ENCODE measurements around the gene CYFIP2. TPM values are rescaled to one million over a fixed set of nuclear protein-coding genes. Genes with fewer than 3 reads are reported as not detected.

The CYFIP2 gene
- total RNA-seq, 1 experiment from 2014 or later = 74.7 TPM

DNA sequence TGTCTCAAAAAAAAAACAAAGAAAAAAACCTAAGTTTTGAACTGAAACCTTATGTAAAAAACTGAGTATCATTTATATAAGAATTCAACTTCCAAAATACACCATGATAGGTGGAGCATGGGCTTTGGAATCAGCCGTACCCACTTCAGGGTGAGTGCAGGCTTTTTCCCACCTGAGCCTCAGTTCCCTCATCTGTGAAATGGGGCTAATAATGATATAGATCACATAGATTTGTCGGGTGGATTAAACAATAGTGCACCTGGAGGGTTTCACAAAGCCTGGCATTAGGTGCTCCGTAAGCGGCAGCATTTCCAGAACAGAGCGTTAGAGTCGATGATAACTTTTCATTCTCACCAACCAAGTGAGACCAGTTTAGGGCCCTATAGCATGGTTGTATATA, 91.9 kb downstream of the CYFIP2 start:
- no peak overlapping the region for H2AK5ac ChIP-seq (ENCODE audit: insufficient read length, low read length)
- H3K9ac ChIP-seq (ENCODE audit: extremely low read depth, insufficient read length, low read length) = no peak overlapping the region
- no peaks in the 10 kb centered on the region for H3K4me1 ChIP-seq (ENCODE audit: insufficient read depth, low read length)
- no peak overlapping the region for H2BK15ac ChIP-seq (ENCODE audit: low read depth, low read length)
- H3K27me3 Mint-ChIP-seq (ENCODE audit: low read depth) = no peaks in the 10 kb centered on the region
- no peak overlapping the region for H3K56ac ChIP-seq (ENCODE audit: insufficient read length, low read depth, low read length)
- H2BK20ac ChIP-seq (ENCODE audit: low read depth, low read length, poor library complexity, severe bottlenecking) = no peak overlapping the region
- TF ChIP-seq, protein P1, sequence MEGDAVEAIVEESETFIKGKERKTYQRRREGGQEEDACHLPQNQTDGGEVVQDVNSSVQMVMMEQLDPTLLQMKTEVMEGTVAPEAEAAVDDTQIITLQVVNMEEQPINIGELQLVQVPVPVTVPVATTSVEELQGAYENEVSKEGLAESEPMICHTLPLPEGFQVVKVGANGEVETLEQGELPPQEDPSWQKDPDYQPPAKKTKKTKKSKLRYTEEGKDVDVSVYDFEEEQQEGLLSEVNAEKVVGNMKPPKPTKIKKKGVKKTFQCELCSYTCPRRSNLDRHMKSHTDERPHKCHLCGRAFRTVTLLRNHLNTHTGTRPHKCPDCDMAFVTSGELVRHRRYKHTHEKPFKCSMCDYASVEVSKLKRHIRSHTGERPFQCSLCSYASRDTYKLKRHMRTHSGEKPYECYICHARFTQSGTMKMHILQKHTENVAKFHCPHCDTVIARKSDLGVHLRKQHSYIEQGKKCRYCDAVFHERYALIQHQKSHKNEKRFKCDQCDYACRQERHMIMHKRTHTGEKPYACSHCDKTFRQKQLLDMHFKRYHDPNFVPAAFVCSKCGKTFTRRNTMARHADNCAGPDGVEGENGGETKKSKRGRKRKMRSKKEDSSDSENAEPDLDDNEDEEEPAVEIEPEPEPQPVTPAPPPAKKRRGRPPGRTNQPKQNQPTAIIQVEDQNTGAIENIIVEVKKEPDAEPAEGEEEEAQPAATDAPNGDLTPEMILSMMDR (conservative IDR thresholded peaks at IDR 0.05) = no peak
- no peak overlapping the region for H4K91ac ChIP-seq (ENCODE audit: insufficient read length, low read depth, low read length)
- no peak overlapping the region for H4K5ac ChIP-seq (ENCODE audit: insufficient read length, low read depth, low read length)
- no peak overlapping the region for H3K4me3 Mint-ChIP-seq
- H3K9me3 Mint-ChIP-seq = no peaks in the 10 kb centered on the region
- no peak overlapping the region for H3K4ac ChIP-seq (ENCODE audit: low read depth, low read length)
- H4K20me1 ChIP-seq (ENCODE audit: control insufficient read depth, insufficient read depth, insufficient read length) = no peaks in the 10 kb centered on the region
- H3K79me2 ChIP-seq (ENCODE audit: insufficient read depth, low read length) = no peaks in the 10 kb centered on the region
- no peak overlapping the region for H3K18ac ChIP-seq (ENCODE audit: insufficient read length, low read depth, low read length)
- H3K23ac ChIP-seq (ENCODE audit: insufficient read length, low read depth, low read length) = no peak overlapping the region
- H3K4me1 Mint-ChIP-seq = peaks cover 2 to 6% of the 10 kb centered on the region in 2 experiments
- no peaks in the 10 kb centered on the region for H3K9me3 ChIP-seq (ENCODE audit: control insufficient read depth, low read depth, low read length)
- H2BK120ac ChIP-seq (ENCODE audit: low read depth, low read length, poor library complexity, severe bottlenecking) = no peak overlapping the region
- H3K4me2 ChIP-seq (ENCODE audit: insufficient read depth, insufficient read length, low read length) = no peak overlapping the region
- no peak overlapping the region for H4K8ac ChIP-seq (replicated peaks; ENCODE audit: insufficient read length, low read depth, low read length)
- H3K79me1 ChIP-seq (ENCODE audit: insufficient read depth, low read depth, low read length, poor library complexity, severe bottlenecking) = no peaks in the 10 kb centered on the region
- peaks cover 3 to 35% (median 23%) of the 10 kb centered on the region in 3 experiments; a peak in 5 of 7 replicates for H3K36me3 Mint-ChIP-seq (ENCODE audit: insufficient read depth in 1 of 3, low read depth in 3 of 3)
- H3K27ac ChIP-seq (ENCODE audit: insufficient read length, low read depth, low read length) = no peak overlapping the region
- no peak overlapping the region for H2AFZ ChIP-seq (ENCODE audit: low read length)
- no peaks in the 10 kb centered on the region for H3K27me3 ChIP-seq (ENCODE audit: insufficient read depth, low read length)
- no peak overlapping the region for H3K27ac Mint-ChIP-seq
- no peak for DNase-seq
- no peaks in the 10 kb centered on the region for H3K23me2 ChIP-seq (ENCODE audit: insufficient read length, low read depth, low read length, poor library complexity, severe bottlenecking)
- no peak overlapping the region for H2BK12ac ChIP-seq (ENCODE audit: insufficient read length, low read depth, low read length)
- no peak overlapping the region for H3T11ph ChIP-seq (ENCODE audit: low read length)
- WGBS (ENCODE audit: extremely low coverage, insufficient read length, low lambda C conversion rate) = no CpG with 5 or more reads among the region's 6 CpGs
- H3K14ac ChIP-seq (ENCODE audit: insufficient read depth, low read length) = no peak overlapping the region
- no peak overlapping the region for H2BK5ac ChIP-seq (ENCODE audit: insufficient read length, low read length)
